ENCODE data around the gene KHDC4.

KHDC4 gene

GRCh38 chr1:155934097-155934935 is at the start of gene KHDC4:
Gene KHDC4, minus strand, starts transcription at chr1:155934413. Its CDS starts 40 bp downstream, at chr1:155934373.
- H3K4me3 Mint-ChIP-seq = no peak within 1 kb of the TSS

GRCh38 chr1:155983191-155984024 is 49.2 kb upstream of the KHDC4 start:
- Mint-ChIP-seq H3K27me3 (no peaks in the 10 kb centered on the region), H3K27ac (peak overlapping the region; percentile 46), H3K4me3 (no peak overlapping the region), H3K4me1 (peaks cover 45% of the 10 kb centered on the region), H3K36me3 (no peaks in the 10 kb centered on the region), H3K9me3 (no peaks in the 10 kb centered on the region)

More at GRCh38 chr1:155934097-155934935, at the start of gene KHDC4:
- Mint-ChIP-seq H3K27me3 (no peaks in the 10 kb centered on the region), H3K4me1 (peaks cover 41% of the 10 kb centered on the region), H3K36me3 (peaks cover 5% of the 10 kb centered on the region), H3K27ac (no peak within 1 kb of the TSS), H3K9me3 (no peaks in the 10 kb centered on the region)

- peaks cover 45% of the 10 kb centered on the region for H3K4me1 Mint-ChIP-seq
- H3K9me3 Mint-ChIP-seq = no peaks in the 10 kb centered on the region
- H3K27me3 Mint-ChIP-seq = no peaks in the 10 kb centered on the region
- H3K36me3 Mint-ChIP-seq = peaks cover 2% of the 10 kb centered on the region
- H3K4me3 Mint-ChIP-seq = peak overlapping the region; percentile 93
- peak overlapping the region; percentile 94 for H3K27ac Mint-ChIP-seq
Observed at GRCh38 chr1:155982106-155982505, 47.9 kb upstream of the KHDC4 start.

- Mint-ChIP-seq H3K36me3 (peaks cover 4% of the 10 kb centered on the region), H3K9me3 (no peaks in the 10 kb centered on the region), H3K27me3 (no peaks in the 10 kb centered on the region), H3K4me3 (peak overlapping the region; percentile 93), H3K27ac (peak overlapping the region; percentile 94), H3K4me1 (peaks cover 48% of the 10 kb centered on the region)
Observed at GRCh38 chr1:155981266-155982088, 47.3 kb upstream of the KHDC4 start.

- no peaks in the 10 kb centered on the region for H3K27me3 Mint-ChIP-seq
- H3K36me3 Mint-ChIP-seq = peaks cover 7% of the 10 kb centered on the region
- no peaks in the 10 kb centered on the region for H3K9me3 Mint-ChIP-seq
- H3K27ac Mint-ChIP-seq = peak overlapping the region; percentile 94
- H3K4me1 Mint-ChIP-seq = peaks cover 65% of the 10 kb centered on the region
- H3K4me3 Mint-ChIP-seq = peak overlapping the region; percentile 93
Observed at GRCh38 chr1:155979597-155980343, 45.6 kb upstream of the KHDC4 start.

GRCh38 chr1:155978973-155979429 is 44.8 kb upstream of the KHDC4 start:
- H3K27ac Mint-ChIP-seq = peak overlapping the region; percentile 94
- no peaks in the 10 kb centered on the region for H3K27me3 Mint-ChIP-seq
- H3K9me3 Mint-ChIP-seq = no peaks in the 10 kb centered on the region
- H3K4me3 Mint-ChIP-seq = peak overlapping the region; percentile 93
- peaks cover 7% of the 10 kb centered on the region for H3K36me3 Mint-ChIP-seq
- H3K4me1 Mint-ChIP-seq = peaks cover 72% of the 10 kb centered on the region

GRCh38 chr1:155978325-155978972 is 44.2 kb upstream of the KHDC4 start, which contains the start of gene ARHGEF2:
Gene ARHGEF2, minus strand, starts transcription at chr1:155978547. Its CDS starts 120 bp downstream, at chr1:155978427.
- H3K36me3 Mint-ChIP-seq = peaks cover 7% of the 10 kb centered on the region
- peak within 1 kb of the TSS; percentile 94 for H3K27ac Mint-ChIP-seq
- no peaks in the 10 kb centered on the region for H3K9me3 Mint-ChIP-seq
- no peaks in the 10 kb centered on the region for H3K27me3 Mint-ChIP-seq
- peaks cover 74% of the 10 kb centered on the region for H3K4me1 Mint-ChIP-seq
- H3K4me3 Mint-ChIP-seq = peak within 1 kb of the TSS; percentile 93

- H3K9me3 Mint-ChIP-seq = no peaks in the 10 kb centered on the region
- H3K27ac Mint-ChIP-seq = peak overlapping the region; percentile 94
- H3K36me3 Mint-ChIP-seq = peaks cover 9% of the 10 kb centered on the region
- peak overlapping the region; percentile 93 for H3K4me3 Mint-ChIP-seq
- H3K4me1 Mint-ChIP-seq = peaks cover 76% of the 10 kb centered on the region
- H3K27me3 Mint-ChIP-seq = no peaks in the 10 kb centered on the region
Observed at GRCh38 chr1:155977690-155978324, 43.6 kb upstream of the KHDC4 start.

- H3K27me3 Mint-ChIP-seq = no peaks in the 10 kb centered on the region
- H3K9me3 Mint-ChIP-seq = no peaks in the 10 kb centered on the region
- peak overlapping the region; percentile 92 for H3K27ac Mint-ChIP-seq
- H3K36me3 Mint-ChIP-seq = peaks cover 9% of the 10 kb centered on the region
- H3K4me3 Mint-ChIP-seq = peak overlapping the region; percentile 93
- H3K4me1 Mint-ChIP-seq = peaks cover 78% of the 10 kb centered on the region
Observed at GRCh38 chr1:155976913-155977689, 42.9 kb upstream of the KHDC4 start.

GRCh38 chr1:155976062-155976912 is 42.1 kb upstream of the KHDC4 start:
- Mint-ChIP-seq H3K4me3 (peak overlapping the region; percentile 93), H3K27me3 (no peaks in the 10 kb centered on the region), H3K36me3 (peaks cover 11% of the 10 kb centered on the region), H3K9me3 (no peaks in the 10 kb centered on the region), H3K27ac (peak overlapping the region; percentile 92), H3K4me1 (peaks cover 78% of the 10 kb centered on the region)

GRCh38 chr1:155975375-155976061 is 41.3 kb upstream of the KHDC4 start:
- H3K4me1 Mint-ChIP-seq = peaks cover 78% of the 10 kb centered on the region
- H3K36me3 Mint-ChIP-seq = peaks cover 11% of the 10 kb centered on the region
- no peaks in the 10 kb centered on the region for H3K27me3 Mint-ChIP-seq
- no peaks in the 10 kb centered on the region for H3K9me3 Mint-ChIP-seq
- H3K27ac Mint-ChIP-seq = peak overlapping the region; percentile 92
- H3K4me3 Mint-ChIP-seq = peak overlapping the region; percentile 93
